ENCODE results near the gene IFT81.
"Not testable (repeated sequence)": the region's sequence is repeated elsewhere in the genome, so short reads cannot be mapped to it uniquely, and the experiment has no call there.

The IFT81 gene

DNA sequence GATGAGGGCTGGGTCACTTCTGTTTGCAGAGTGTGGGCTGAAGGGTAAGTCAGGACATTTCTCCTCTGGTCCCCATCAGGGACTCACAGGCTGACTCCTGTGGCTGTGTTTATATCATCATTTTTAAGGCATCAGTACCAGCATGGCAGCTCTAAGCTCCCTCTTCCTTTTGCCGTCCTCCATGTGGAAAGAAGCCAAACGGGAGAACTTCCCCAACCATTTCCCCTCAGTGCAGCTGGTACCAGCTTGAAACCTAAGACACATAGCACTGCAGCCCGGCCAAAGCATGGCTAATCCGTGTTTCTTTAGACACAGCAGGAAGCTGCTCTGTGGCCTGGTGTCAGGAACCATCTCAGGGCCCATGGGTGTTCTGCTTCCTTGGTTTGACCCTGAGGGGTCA lies 124.9 kb downstream of the IFT81 start:
- H3K4me1 Mint-ChIP-seq (ENCODE audit: low read depth) = no peaks in the 10 kb centered on the region
- H3K36me3 Mint-ChIP-seq (ENCODE audit: low read depth) = no peaks in the 10 kb centered on the region
- no peak overlapping the region for H3K4me3 Mint-ChIP-seq
- no peak for DNase-seq
- no peaks in the 10 kb centered on the region for H3K9me3 Mint-ChIP-seq
- no peak overlapping the region for H3K27ac Mint-ChIP-seq
- no peaks in the 10 kb centered on the region for H3K27me3 Mint-ChIP-seq

GRCh38 chr12:110249716-110250225 lies 125.6 kb downstream of the IFT81 start:
- H3K9me3 Mint-ChIP-seq = no peaks in the 10 kb centered on the region
- H3K27ac Mint-ChIP-seq = no peak overlapping the region

GRCh38 chr12:110251381-110251780 lies 127.2 kb downstream of the IFT81 start:
- no peaks in the 10 kb centered on the region for H3K27me3 Mint-ChIP-seq

More at GRCh38 chr12:110249716-110250225, 125.6 kb downstream of the IFT81 start:
- DNase-seq = no peak
- H3K4me1 Mint-ChIP-seq (ENCODE audit: low read depth) = no peaks in the 10 kb centered on the region
- no peak overlapping the region for H3K4me3 Mint-ChIP-seq
- H3K27me3 Mint-ChIP-seq = no peaks in the 10 kb centered on the region
- no peaks in the 10 kb centered on the region for H3K36me3 Mint-ChIP-seq (ENCODE audit: low read depth)

DNA sequence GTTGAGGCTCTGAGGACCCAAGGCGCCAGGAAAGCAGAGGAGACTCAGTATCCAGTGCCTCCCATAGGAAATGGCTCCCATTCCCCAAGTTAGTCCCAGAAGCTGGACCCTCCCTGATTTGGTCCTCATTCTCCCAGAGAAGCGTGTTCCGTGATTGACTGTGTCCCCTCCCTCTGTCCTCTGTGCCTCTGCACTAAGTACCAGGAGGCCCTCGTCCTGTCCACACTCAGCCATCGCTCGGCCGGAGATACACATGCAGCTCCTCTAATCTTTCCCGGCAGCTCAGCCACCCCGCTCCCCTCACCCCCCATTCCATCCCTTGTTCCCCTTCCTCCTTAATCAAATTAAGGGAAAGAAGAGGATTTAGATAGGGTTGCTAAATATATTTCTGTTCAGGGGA lies 128.6 kb downstream of the IFT81 start:
- no peaks in the 10 kb centered on the region for H3K4me1 Mint-ChIP-seq (ENCODE audit: low read depth)
- no peaks in the 10 kb centered on the region for H3K9me3 Mint-ChIP-seq
- no peak overlapping the region for H3K4me3 Mint-ChIP-seq
- H3K36me3 Mint-ChIP-seq (ENCODE audit: low read depth) = no peaks in the 10 kb centered on the region
- DNase-seq = no peak
- no peaks in the 10 kb centered on the region for H3K27me3 Mint-ChIP-seq
- no peak overlapping the region for H3K27ac Mint-ChIP-seq

More at GRCh38 chr12:110251381-110251780, 127.2 kb downstream of the IFT81 start:
- no peaks in the 10 kb centered on the region for H3K4me1 Mint-ChIP-seq (ENCODE audit: low read depth)
- H3K27ac Mint-ChIP-seq = no peak overlapping the region
- DNase-seq = no peak
- no peaks in the 10 kb centered on the region for H3K9me3 Mint-ChIP-seq
- no peaks in the 10 kb centered on the region for H3K36me3 Mint-ChIP-seq (ENCODE audit: low read depth)
- H3K4me3 Mint-ChIP-seq = no peak overlapping the region

GRCh38 chr12:110253176-110253575 lies 129.0 kb downstream of the IFT81 start:
- H3K4me3 Mint-ChIP-seq = no peak overlapping the region
- no peaks in the 10 kb centered on the region for H3K36me3 Mint-ChIP-seq (ENCODE audit: low read depth)
- H3K27me3 Mint-ChIP-seq = no peaks in the 10 kb centered on the region
- no peaks in the 10 kb centered on the region for H3K4me1 Mint-ChIP-seq (ENCODE audit: low read depth)
- H3K27ac Mint-ChIP-seq = no peak overlapping the region
- DNase-seq = no peak
- H3K9me3 Mint-ChIP-seq = no peaks in the 10 kb centered on the region

GRCh38 chr12:110254971-110255540 lies 130.9 kb downstream of the IFT81 start:
- Mint-ChIP-seq H3K36me3 (ENCODE audit: low read depth) (no peaks in the 10 kb centered on the region), H3K4me1 (ENCODE audit: low read depth) (no peaks in the 10 kb centered on the region), H3K27me3 (no peaks in the 10 kb centered on the region), H3K27ac (no peak overlapping the region), H3K4me3 (no peak overlapping the region), H3K9me3 (no peaks in the 10 kb centered on the region)
- DNase-seq = no peak

DNA sequence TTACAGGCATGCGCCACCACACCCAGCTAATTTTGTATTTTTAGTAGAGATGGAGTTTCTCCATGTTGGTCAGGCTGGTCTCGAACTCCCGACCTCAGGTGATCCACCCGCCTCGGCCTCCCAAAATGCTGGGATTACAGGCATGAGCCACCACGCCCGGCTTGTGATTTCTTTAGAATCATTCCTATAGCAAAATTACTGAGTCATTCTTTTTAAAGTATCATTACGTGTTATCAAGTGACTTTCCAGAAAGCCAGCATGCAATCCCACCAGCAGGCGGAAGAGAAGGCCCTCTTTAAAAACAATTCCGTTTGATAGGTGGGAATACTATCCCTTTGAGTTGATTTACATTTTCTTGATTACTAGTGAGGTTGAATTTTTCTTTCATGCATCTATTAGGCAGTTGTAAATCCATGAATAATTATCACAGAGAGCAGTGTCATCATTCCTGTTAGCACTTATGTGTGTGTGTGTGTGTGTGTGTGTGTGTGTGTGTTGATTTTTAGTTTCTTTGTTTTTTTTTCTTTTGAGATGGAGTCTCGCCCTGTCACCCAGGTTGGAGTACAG lies 131.8 kb downstream of the IFT81 start:
- not testable (repeated sequence) for H3K9me3 Mint-ChIP-seq; H3K4me3 Mint-ChIP-seq; DNase-seq; H3K4me1 Mint-ChIP-seq (ENCODE audit: low read depth); H3K36me3 Mint-ChIP-seq (ENCODE audit: low read depth); H3K27ac Mint-ChIP-seq; H3K27me3 Mint-ChIP-seq

DNA sequence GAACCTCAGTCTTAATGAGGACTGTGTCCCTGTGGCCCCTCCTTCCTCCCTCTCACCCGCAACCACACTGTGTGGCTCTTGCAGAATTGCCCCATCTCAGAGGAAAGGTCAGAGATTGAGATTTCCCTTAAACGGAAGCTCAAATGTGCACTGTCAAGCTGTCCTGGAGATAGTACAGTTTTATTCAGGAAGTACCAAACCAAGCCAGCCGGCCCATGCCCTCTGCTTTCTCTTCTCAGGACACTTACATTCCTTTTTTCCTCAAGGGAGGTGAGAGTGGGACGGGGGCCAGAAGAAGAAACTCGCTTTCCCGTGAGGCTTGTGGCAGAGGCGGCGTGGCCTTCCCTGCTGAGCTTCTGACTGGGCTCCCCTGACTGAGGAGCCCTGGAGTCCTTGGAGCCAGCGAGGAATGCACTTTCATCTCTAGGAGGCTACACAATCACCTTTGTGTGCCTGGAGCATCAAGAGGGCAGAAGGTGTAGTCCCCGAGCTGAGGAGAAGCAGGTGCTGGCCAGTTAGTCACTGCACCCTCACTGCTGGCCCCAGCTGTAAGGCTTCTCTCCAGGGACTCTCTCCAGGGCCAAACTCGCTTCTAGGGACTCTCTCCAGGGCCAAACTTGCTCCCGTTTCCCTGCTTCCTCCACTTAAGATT lies 132.7 kb downstream of the IFT81 start:
- H3K27me3 Mint-ChIP-seq = no peaks in the 10 kb centered on the region
- H3K27ac Mint-ChIP-seq = no peak overlapping the region
- H3K36me3 Mint-ChIP-seq (ENCODE audit: low read depth) = no peaks in the 10 kb centered on the region
- no peak for DNase-seq
- H3K4me1 Mint-ChIP-seq (ENCODE audit: low read depth) = no peaks in the 10 kb centered on the region
- no peak overlapping the region for H3K4me3 Mint-ChIP-seq
- no peaks in the 10 kb centered on the region for H3K9me3 Mint-ChIP-seq

DNA sequence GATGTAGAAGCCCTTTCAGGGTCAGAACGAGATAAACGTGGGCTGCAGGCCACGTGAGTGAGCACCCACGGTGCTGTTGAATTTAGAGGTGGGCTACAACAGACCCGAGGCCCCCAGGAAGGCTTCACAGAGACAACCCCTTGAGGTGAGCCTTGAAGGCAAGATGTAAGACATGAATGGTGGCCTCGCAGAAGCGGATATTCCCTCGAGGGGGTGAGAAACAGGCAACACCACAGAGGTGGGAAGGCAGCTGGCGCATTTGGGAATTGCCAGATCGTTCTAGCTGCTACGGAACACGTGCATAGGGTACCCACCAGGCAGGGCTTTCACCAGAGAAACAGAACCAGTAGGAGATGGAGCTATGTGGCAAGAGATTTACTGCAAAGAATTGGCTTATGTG lies 134.3 kb downstream of the IFT81 start:
- H3K27ac Mint-ChIP-seq = no peak overlapping the region
- H3K4me1 Mint-ChIP-seq (ENCODE audit: low read depth) = no peaks in the 10 kb centered on the region
- no peaks in the 10 kb centered on the region for H3K36me3 Mint-ChIP-seq (ENCODE audit: low read depth)
- DNase-seq = no peak
- H3K27me3 Mint-ChIP-seq = no peaks in the 10 kb centered on the region
- H3K4me3 Mint-ChIP-seq = no peak overlapping the region
- no peaks in the 10 kb centered on the region for H3K9me3 Mint-ChIP-seq

DNA sequence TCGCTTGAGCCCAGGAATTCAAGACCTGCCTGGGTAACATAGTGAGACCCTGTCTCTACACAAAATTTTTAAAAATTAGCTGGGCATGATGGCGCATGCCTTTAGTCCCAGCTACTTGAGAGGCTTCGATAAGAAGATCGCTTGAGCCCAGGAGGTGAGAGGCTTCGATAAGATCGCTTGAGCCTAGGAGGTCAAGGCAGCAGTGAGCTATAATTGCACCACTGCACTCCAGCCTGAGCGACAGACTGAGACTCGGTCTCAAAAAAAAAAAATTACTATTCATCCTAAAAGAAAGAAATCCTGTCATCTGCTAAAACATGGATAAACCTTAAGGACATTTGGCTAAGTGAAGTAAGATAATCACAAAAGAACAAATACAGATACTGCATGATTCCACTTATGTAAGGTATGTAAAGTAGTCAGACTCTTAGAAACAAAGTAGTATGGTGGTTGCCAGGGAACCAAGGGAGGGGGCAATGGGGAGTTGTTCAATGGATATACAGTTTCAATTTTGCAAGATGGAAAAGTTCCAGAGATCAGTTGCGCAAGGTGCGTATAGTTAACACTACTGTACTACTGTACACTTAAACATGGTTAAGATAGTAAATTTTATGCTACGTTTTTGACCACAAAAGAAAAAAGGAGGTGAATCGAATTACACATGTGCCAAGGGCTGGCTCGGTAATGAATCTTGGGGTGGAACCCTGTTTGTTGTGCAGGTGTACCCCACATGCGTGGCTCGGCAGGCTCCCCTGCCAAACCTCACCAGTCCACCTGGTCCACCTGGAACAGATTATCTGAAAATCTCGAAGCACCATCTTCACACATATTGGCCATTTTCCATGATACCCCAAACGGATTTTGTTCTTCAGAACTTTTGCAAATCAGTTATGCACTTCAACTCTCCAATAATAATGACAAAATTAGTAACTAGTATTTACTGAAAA lies 138.6 kb downstream of the IFT81 start:
- no peak for DNase-seq
- Mint-ChIP-seq H3K9me3 (no peaks in the 10 kb centered on the region), H3K27me3 (no peaks in the 10 kb centered on the region), H3K27ac (no peak overlapping the region), H3K4me1 (ENCODE audit: low read depth) (no peaks in the 10 kb centered on the region), H3K36me3 (ENCODE audit: low read depth) (no peaks in the 10 kb centered on the region), H3K4me3 (no peak overlapping the region)

DNA sequence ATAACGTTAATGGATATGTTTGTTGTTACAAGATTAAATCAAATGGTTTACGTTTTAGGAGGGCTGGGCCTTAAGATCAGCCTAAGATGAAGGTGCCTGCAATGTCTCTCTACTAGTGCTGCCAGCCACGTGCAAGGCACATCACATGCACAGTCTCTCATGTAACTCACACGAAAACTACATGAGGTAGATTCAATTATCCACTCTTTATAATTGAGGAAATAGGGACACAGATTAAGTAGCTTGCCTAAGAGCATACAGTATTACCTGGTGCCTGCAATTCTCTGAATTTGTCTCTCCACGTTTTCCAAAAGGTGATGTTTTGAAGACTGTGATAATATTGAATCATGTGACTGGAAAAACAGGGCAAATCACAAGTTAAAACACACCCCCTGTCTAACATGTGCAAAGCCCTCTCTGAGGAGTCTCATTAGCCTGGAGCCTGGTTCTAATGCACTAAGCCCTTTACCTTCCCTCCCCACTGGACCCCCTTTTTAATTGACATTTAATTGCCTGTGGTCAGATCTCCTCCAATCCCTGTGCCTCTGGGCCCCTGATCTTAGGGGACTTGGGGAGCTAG lies 142.3 kb downstream of the IFT81 start:
- Mint-ChIP-seq H3K36me3 (ENCODE audit: low read depth) (no peaks in the 10 kb centered on the region), H3K27me3 (peaks cover 3% of the 10 kb centered on the region), H3K4me1 (ENCODE audit: low read depth) (no peaks in the 10 kb centered on the region), H3K9me3 (no peaks in the 10 kb centered on the region), H3K27ac (no peak overlapping the region), H3K4me3 (no peak overlapping the region)
- no peak for DNase-seq

- Mint-ChIP-seq H3K4me1 (ENCODE audit: low read depth) (no peaks in the 10 kb centered on the region), H3K36me3 (ENCODE audit: low read depth) (no peaks in the 10 kb centered on the region), H3K27me3 (peaks cover 3% of the 10 kb centered on the region), H3K9me3 (no peaks in the 10 kb centered on the region), H3K4me3 (no peak overlapping the region), H3K27ac (no peak overlapping the region)
- no peak for DNase-seq
Observed at GRCh38 chr12:110266980-110267620, 142.9 kb downstream of the IFT81 start.
